ENCODE measurements around the gene ABCC6. TPM values are rescaled to one million over a fixed set of nuclear protein-coding genes. Genes with fewer than 3 reads are reported as not detected.

Gene ABCC6
- total and polyA plus RNA-seq, 2 of the 13 experiments (the other 11 are each of a cell fraction or from before 2014, with no cell fraction given): 82.4 to 105 TPM

GRCh38 chr16:16169615-16170014 is 53.7 kb downstream of the ABCC6 start:
- no TSS peak for BruUV-seq (replicated peaks)
- in situ Hi-C loops (cut with HindIII; ENCODE audit: extremely low pct_ligation_motif_present, low pct_unique_long_range_greater_than_20kb) (no loop called here), intact Hi-C loops (cut with micrococcal nuclease; ENCODE audit: unreplicated experiment) (no loop called here)
- POLR2A ChIA-PET: no interaction called here
- 98% methylated on average over 15 of the region's 15 CpGs for WGBS (ENCODE audit: low lambda C conversion rate)
- Histone ChIP-seq H4K20me1 (ENCODE audit: insufficient read depth, low read length) (peaks cover 4% of the 10 kb centered on the region; the same call in 1 of the 2 replicates), H3K4me1 (ENCODE audit: insufficient read depth, low read length) (no peaks in the 10 kb centered on the region), H3K36me3 (replicated peaks in 1 of 2; ENCODE audit: control insufficient read depth in 1 of 2, insufficient read depth in 2 of 2, low read length in 2 of 2) (peaks cover 64 to 86% of the 10 kb centered on the region in 2 experiments), H2AFZ (ENCODE audit: low read length) (no peak overlapping the region), H3K27me3 (ENCODE audit: control insufficient read depth in 1 of 2, insufficient read depth in 2 of 2, low read length in 2 of 2) (no peaks in the 10 kb centered on the region), H3K9me3 (ENCODE audit: low read length) (no peaks in the 10 kb centered on the region), H3K79me2 (ENCODE audit: insufficient read depth, low read length) (no peaks in the 10 kb centered on the region), H3K9ac (ENCODE audit: insufficient read depth, low read depth, low read length) (no peak overlapping the region), H3K27ac (ENCODE audit: extremely low read length, insufficient read depth, low read length) (no peak overlapping the region), H3K4me2 (ENCODE audit: low read depth, low read length) (no peak overlapping the region), H3K4me3 (replicated peaks in 1 of 3; ENCODE audit: insufficient read depth in 1 of 3, low read depth in 2 of 3, low read length in 3 of 3) (no peak overlapping the region)
- CTCF ChIA-PET (ENCODE audit: low intra/inter-chr PET ratio, low total read pairs): no interaction called here
- TF ChIP-seq JUNB (CRISPR knock-in tag; IDR thresholded peaks at IDR 0.05; ENCODE audit: borderline replicate concordance): no peak
- 0 out of 2 replicates have a peak, but pooled peaks have one; percentile 14 for TF ChIP-seq RXRA (CRISPR knock-in tag; IDR thresholded peaks at IDR 0.05)
- peak; percentile 11 for TF ChIP-seq RBM22 (optimal IDR thresholded peaks at IDR 0.05; ENCODE audit: low read length)
- 0 out of 2 replicates have a peak, but pooled peaks have one; percentile 28 for TF ChIP-seq RBFOX2 (IDR thresholded peaks at IDR 0.05; ENCODE audit: low read depth, low read length)
- TF ChIP-seq MTA1 (CRISPR knock-in tag; IDR thresholded peaks at IDR 0.05; ENCODE audit: borderline replicate concordance): peak; percentile 48; the same call in 1 of the 2 replicates
- TF ChIP-seq, protein P1, sequence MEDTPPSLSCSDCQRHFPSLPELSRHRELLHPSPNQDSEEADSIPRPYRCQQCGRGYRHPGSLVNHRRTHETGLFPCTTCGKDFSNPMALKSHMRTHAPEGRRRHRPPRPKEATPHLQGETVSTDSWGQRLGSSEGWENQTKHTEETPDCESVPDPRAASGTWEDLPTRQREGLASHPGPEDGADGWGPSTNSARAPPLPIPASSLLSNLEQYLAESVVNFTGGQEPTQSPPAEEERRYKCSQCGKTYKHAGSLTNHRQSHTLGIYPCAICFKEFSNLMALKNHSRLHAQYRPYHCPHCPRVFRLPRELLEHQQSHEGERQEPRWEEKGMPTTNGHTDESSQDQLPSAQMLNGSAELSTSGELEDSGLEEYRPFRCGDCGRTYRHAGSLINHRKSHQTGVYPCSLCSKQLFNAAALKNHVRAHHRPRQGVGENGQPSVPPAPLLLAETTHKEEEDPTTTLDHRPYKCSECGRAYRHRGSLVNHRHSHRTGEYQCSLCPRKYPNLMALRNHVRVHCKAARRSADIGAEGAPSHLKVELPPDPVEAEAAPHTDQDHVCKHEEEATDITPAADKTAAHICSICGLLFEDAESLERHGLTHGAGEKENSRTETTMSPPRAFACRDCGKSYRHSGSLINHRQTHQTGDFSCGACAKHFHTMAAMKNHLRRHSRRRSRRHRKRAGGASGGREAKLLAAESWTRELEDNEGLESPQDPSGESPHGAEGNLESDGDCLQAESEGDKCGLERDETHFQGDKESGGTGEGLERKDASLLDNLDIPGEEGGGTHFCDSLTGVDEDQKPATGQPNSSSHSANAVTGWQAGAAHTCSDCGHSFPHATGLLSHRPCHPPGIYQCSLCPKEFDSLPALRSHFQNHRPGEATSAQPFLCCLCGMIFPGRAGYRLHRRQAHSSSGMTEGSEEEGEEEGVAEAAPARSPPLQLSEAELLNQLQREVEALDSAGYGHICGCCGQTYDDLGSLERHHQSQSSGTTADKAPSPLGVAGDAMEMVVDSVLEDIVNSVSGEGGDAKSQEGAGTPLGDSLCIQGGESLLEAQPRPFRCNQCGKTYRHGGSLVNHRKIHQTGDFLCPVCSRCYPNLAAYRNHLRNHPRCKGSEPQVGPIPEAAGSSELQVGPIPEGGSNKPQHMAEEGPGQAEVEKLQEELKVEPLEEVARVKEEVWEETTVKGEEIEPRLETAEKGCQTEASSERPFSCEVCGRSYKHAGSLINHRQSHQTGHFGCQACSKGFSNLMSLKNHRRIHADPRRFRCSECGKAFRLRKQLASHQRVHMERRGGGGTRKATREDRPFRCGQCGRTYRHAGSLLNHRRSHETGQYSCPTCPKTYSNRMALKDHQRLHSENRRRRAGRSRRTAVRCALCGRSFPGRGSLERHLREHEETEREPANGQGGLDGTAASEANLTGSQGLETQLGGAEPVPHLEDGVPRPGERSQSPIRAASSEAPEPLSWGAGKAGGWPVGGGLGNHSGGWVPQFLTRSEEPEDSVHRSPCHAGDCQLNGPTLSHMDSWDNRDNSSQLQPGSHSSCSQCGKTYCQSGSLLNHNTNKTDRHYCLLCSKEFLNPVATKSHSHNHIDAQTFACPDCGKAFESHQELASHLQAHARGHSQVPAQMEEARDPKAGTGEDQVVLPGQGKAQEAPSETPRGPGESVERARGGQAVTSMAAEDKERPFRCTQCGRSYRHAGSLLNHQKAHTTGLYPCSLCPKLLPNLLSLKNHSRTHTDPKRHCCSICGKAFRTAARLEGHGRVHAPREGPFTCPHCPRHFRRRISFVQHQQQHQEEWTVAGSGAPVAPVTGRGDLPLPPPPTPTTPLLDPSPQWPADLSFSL (CRISPR knock-in tag; IDR thresholded peaks at IDR 0.05): no peak
- TF ChIP-seq IKZF1 (IDR thresholded peaks at IDR 0.05): no peak
- peak; percentile 72 for TF ChIP-seq AGO2 (optimal IDR thresholded peaks at IDR 0.05; ENCODE audit: low read depth, low read length)
- no peak; the same call in 2 of the 3 replicates for ATAC-seq
- no peak for DNase-seq (ENCODE audit: low spot score)
- FAIRE-seq: no peak

Measured in HepG2 (cell line).